Neural progenitor cell (in vitro differentiated cells): ENCODE data around the gene MICAL2.

ENCODE experiments used
- CTCF ChIP-seq: fragments of 200-600 bp; sonication (generic); IDR thresholded peaks from 2 replicates; pipeline ENCODE4 v1.5.1; 2017; ENCODE audit warnings: antibody characterized with exemption, mild to moderate bottlenecking
- EZH2phosphoT487 ChIP-seq: fragments of 200-600 bp; sonication (generic); IDR thresholded peaks from 2 replicates; pipeline ENCODE4 v1.6.1; 2017; ENCODE audit warnings: antibody characterized with exemption

GRCh38 chr11:12258451-12258850 is 148.1 kb downstream of the MICAL2 start:
- TF ChIP-seq CTCF (no peak), EZH2phosphoT487 (no peak)
